ENCODE results near the gene ROBO1.

The ROBO1 gene

GRCh38 chr3:78963771-78964170, 804.0 kb downstream of the ROBO1 start:
- no peak for DNase-seq

- no peak for DNase-seq
Observed at GRCh38 chr3:78957456-78957855, 810.3 kb downstream of the ROBO1 start.

GRCh38 chr3:78951342-78951945, 816.4 kb downstream of the ROBO1 start:
- no peak for DNase-seq

- DNase-seq = no peak
Observed at GRCh38 chr3:78941587-78941986, 826.2 kb downstream of the ROBO1 start.

- DNase-seq = no peak
Observed at GRCh38 chr3:78940626-78941025, 827.2 kb downstream of the ROBO1 start.

- DNase-seq = no peak
Observed at GRCh38 chr3:78940128-78940527, 827.7 kb downstream of the ROBO1 start.

GRCh38 chr3:78937475-78937874, 830.3 kb downstream of the ROBO1 start:
- no peak for DNase-seq

GRCh38 chr3:78927759-78928158, 840.0 kb downstream of the ROBO1 start:
- DNase-seq = no peak

- no peak for DNase-seq
Observed at GRCh38 chr3:78926523-78926922, 841.3 kb downstream of the ROBO1 start.

- no peak for DNase-seq
Observed at GRCh38 chr3:78924711-78925110, 843.1 kb downstream of the ROBO1 start.

GRCh38 chr3:78919021-78919755, 848.6 kb downstream of the ROBO1 start:
- DNase-seq = no peak

- DNase-seq = no peak
Observed at GRCh38 chr3:78918361-78919020, 849.3 kb downstream of the ROBO1 start.

GRCh38 chr3:78917536-78917935, 850.3 kb downstream of the ROBO1 start:
- no peak for DNase-seq

- no peak for DNase-seq
Observed at GRCh38 chr3:78913711-78914110, 854.1 kb downstream of the ROBO1 start.

- no peak for DNase-seq
Observed at GRCh38 chr3:78912687-78913086, 855.1 kb downstream of the ROBO1 start.

GRCh38 chr3:78912259-78912658, 855.5 kb downstream of the ROBO1 start:
- no peak for DNase-seq

GRCh38 chr3:78911394-78911793, 856.4 kb downstream of the ROBO1 start:
- no peak for DNase-seq

GRCh38 chr3:78908236-78908635, 859.6 kb downstream of the ROBO1 start:
- no peak for DNase-seq

GRCh38 chr3:78907367-78907766, 860.4 kb downstream of the ROBO1 start:
- DNase-seq = no peak

GRCh38 chr3:78906930-78907329, 860.9 kb downstream of the ROBO1 start:
- no peak for DNase-seq

- DNase-seq = no peak
Observed at GRCh38 chr3:78906245-78906644, 861.6 kb downstream of the ROBO1 start.

GRCh38 chr3:78905700-78906099, 862.1 kb downstream of the ROBO1 start:
- no peak for DNase-seq

- no peak for DNase-seq
Observed at GRCh38 chr3:78901544-78901943, 866.3 kb downstream of the ROBO1 start.

- DNase-seq = no peak
Observed at GRCh38 chr3:78900880-78901279, 866.9 kb downstream of the ROBO1 start.

All from right hindlimb (tissue), 1 donor.